ENCODE measurements around the gene ANKRD11.
"Not testable (repeated sequence)": the region's sequence is repeated elsewhere in the genome, so short reads cannot be mapped to it uniquely, and the experiment has no call there.

ANKRD11 gene

DNA sequence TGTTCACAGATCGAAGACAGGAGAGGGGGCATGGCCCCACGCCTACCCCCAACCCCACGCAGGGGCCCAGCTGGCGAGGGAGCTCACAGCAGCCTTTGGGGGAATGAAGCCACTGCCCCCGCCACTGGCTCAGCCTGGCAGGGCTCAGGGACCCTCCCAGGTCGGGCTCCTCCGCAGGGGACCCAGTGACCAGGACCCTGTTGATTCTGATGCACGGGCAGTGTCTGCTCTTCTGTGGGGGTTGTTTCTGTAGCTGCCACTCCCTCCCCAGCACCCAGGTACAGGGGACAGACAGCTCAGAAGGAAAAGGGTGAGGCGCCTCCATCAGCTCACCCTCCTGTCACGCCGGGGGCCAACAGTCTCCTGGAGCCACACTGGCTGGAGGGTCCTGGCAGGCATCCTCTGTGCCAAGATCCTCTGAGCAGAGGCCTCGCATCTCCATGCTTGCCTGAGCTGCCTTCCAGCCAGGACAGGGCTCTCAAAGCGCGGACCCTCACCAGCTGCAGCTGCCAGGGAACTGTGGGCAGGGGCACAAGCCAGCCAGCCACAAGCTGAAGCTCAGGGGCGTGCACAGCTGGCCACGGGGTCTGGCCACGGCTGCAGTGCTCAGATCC is 223.7 kb downstream of the ANKRD11 start:
- TF ChIP-seq, protein P1, sequence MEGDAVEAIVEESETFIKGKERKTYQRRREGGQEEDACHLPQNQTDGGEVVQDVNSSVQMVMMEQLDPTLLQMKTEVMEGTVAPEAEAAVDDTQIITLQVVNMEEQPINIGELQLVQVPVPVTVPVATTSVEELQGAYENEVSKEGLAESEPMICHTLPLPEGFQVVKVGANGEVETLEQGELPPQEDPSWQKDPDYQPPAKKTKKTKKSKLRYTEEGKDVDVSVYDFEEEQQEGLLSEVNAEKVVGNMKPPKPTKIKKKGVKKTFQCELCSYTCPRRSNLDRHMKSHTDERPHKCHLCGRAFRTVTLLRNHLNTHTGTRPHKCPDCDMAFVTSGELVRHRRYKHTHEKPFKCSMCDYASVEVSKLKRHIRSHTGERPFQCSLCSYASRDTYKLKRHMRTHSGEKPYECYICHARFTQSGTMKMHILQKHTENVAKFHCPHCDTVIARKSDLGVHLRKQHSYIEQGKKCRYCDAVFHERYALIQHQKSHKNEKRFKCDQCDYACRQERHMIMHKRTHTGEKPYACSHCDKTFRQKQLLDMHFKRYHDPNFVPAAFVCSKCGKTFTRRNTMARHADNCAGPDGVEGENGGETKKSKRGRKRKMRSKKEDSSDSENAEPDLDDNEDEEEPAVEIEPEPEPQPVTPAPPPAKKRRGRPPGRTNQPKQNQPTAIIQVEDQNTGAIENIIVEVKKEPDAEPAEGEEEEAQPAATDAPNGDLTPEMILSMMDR (conservative IDR thresholded peaks at IDR 0.05; ENCODE audit: low read depth, low read length): no peak
- Histone ChIP-seq H3K27ac (no peak overlapping the region), H2AFZ (ENCODE audit: low read depth) (no peak overlapping the region), H3K36me3 (ENCODE audit: insufficient read depth) (no peaks in the 10 kb centered on the region), H3K79me2 (ENCODE audit: insufficient read depth, low read depth) (no peaks in the 10 kb centered on the region), H3K4me1 (ENCODE audit: low read depth, poor library complexity, severe bottlenecking) (no peaks in the 10 kb centered on the region), H4K20me1 (ENCODE audit: insufficient read depth) (no peaks in the 10 kb centered on the region), H3K4me3 (IDR thresholded peaks at IDR 0.05; ENCODE audit: insufficient read depth, low read depth, low read length) (no peak overlapping the region), H3K4me2 (no peak overlapping the region), H3K9ac (no peak overlapping the region), H3K27me3 (ENCODE audit: insufficient read depth, low read depth) (no peaks in the 10 kb centered on the region)

DNA sequence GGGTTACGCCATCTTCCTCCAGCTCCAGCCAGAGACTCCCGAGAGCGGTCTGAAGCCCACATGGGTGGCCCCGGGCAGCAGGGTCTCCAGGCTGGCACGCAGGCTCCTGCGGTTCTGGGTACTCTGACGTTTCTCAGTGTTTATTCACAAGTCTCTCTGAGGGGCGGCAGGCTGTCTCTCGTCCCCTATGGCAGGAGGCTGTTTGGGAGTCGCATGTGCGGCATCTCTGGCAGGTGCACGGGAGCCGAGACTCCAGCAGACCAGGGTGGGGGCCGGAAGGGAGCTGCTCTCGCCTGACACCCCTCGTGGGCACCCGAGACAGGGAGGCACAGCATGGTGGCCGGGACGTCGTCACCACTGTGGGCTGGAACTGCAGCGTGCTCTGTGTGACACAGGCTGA is 224.7 kb downstream of the ANKRD11 start:
- TF ChIP-seq, protein P1 (conservative IDR thresholded peaks at IDR 0.05; ENCODE audit: low read depth, low read length): no peak
- Histone ChIP-seq H3K4me2 (no peak overlapping the region), H3K79me2 (ENCODE audit: insufficient read depth, low read depth) (no peaks in the 10 kb centered on the region)

DNA sequence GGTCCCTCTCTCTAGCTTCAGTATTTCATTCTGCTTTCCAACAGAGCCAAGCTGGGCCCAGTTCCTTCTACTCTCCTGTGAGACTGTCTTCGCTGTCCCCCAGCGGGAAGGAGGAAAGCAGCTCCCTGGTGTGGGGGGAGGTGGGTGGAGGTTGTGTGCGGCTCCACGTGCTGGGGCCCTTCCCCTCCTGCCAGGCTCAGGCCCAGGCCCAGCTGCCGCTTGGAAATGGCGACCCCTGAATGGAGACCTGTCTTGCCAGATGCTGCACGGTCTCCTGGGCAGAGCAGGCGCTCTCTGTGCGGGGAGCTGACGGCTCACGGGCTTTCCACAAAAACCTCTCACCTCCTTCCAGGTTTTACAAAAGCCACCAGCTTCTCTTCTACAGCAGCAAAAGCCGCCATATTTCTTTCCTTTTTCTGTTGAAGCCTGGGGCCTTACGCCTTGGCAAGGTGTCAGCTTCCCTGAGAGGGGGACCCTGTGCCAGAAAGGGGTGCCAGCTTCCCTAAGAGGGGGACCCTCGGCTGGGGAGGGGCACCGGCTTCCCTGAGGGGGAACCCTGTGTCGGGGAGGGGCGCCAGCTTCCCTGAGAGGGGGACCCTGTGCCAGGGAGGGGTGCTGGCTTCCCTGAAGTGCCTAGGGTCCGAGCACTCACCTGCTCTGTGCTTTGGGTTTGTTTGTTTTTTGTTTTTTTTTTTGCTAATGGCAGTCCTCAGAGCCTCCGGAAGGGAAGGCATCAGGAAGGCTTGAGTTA is 225.4 kb downstream of the ANKRD11 start:
- no peaks in the 10 kb centered on the region for H3K36me3 ChIP-seq (ENCODE audit: insufficient read depth)
- TF ChIP-seq, protein P1 (conservative IDR thresholded peaks at IDR 0.05; ENCODE audit: low read depth, low read length): no peak
- H3K4me3 ChIP-seq (IDR thresholded peaks at IDR 0.05; ENCODE audit: insufficient read depth, low read depth, low read length): no peak overlapping the region
- H4K20me1 ChIP-seq (ENCODE audit: insufficient read depth): no peaks in the 10 kb centered on the region
- H3K79me2 ChIP-seq (ENCODE audit: insufficient read depth, low read depth): no peaks in the 10 kb centered on the region
- H2AFZ ChIP-seq (ENCODE audit: low read depth): no peak overlapping the region
- no peak overlapping the region for H3K9ac ChIP-seq
- no peaks in the 10 kb centered on the region for H3K4me1 ChIP-seq (ENCODE audit: low read depth, poor library complexity, severe bottlenecking)
- H3K27ac ChIP-seq: no peak overlapping the region
- no peak overlapping the region for H3K4me2 ChIP-seq
- H3K27me3 ChIP-seq (ENCODE audit: insufficient read depth, low read depth): no peaks in the 10 kb centered on the region

More for the DNA sequence above, 224.7 kb downstream of the ANKRD11 start:
- Histone ChIP-seq H3K36me3 (ENCODE audit: insufficient read depth) (no peaks in the 10 kb centered on the region), H3K27ac (no peak overlapping the region), H3K4me1 (ENCODE audit: low read depth, poor library complexity, severe bottlenecking) (no peaks in the 10 kb centered on the region), H3K4me3 (IDR thresholded peaks at IDR 0.05; ENCODE audit: insufficient read depth, low read depth, low read length) (no peak overlapping the region), H2AFZ (ENCODE audit: low read depth) (no peak overlapping the region), H3K27me3 (ENCODE audit: insufficient read depth, low read depth) (no peaks in the 10 kb centered on the region), H3K9ac (no peak overlapping the region), H4K20me1 (ENCODE audit: insufficient read depth) (no peaks in the 10 kb centered on the region)

DNA sequence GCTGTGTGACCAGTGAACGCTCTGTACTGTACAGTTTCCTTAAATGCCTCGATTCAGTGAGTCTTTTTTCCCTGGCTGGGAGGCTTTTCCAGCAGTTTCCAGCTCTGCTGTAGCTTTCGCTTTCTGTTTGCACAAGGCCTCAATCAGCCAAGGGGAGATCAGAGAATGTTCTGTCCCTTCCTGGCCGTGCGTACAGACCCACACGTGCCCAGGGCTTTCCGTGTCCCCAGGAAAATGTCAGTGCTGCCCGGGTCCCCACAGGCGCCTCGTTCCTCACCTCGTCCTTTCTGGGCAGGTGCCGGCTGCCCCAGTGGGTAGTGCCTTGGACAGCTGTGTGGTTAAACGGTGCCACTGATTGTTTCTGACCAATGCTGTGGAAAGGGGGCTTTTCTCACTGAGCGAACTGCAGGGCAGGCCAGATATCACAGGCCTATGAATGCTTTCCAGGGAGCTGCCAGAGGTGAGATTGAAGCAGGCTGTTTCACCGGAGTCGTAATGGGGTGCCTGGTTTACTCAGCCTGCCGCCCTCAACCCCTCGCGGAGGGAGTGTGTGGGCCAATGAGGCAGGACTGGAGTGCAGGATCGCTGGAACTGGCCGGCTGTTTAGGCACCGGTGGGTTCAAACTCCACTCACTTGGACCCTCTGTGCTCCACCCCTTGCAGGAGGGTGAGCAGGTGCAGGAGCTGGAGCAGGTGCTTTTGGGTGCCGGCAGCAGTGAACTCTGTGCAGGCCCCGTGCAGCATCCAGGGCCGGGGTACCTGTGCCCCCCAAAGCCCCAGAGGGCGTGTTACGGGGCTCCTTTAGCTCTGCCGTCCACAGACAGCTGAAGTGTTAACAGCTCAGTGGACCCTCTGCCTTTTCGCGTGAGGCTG is 228.4 kb downstream of the ANKRD11 start:
- H3K36me3 ChIP-seq (ENCODE audit: insufficient read depth): no peaks in the 10 kb centered on the region
- H3K4me3 ChIP-seq (IDR thresholded peaks at IDR 0.05; ENCODE audit: insufficient read depth, low read depth, low read length): no peak overlapping the region
- H3K27me3 ChIP-seq (ENCODE audit: insufficient read depth, low read depth): no peaks in the 10 kb centered on the region
- TF ChIP-seq, protein P1 (conservative IDR thresholded peaks at IDR 0.05; ENCODE audit: low read depth, low read length): no peak
- no peak overlapping the region for H3K27ac ChIP-seq
- no peaks in the 10 kb centered on the region for H4K20me1 ChIP-seq (ENCODE audit: insufficient read depth)
- H2AFZ ChIP-seq (ENCODE audit: low read depth): no peak overlapping the region
- H3K9ac ChIP-seq: no peak overlapping the region
- H3K4me1 ChIP-seq (ENCODE audit: low read depth, poor library complexity, severe bottlenecking): no peaks in the 10 kb centered on the region
- no peaks in the 10 kb centered on the region for H3K79me2 ChIP-seq (ENCODE audit: insufficient read depth, low read depth)
- no peak overlapping the region for H3K4me2 ChIP-seq

DNA sequence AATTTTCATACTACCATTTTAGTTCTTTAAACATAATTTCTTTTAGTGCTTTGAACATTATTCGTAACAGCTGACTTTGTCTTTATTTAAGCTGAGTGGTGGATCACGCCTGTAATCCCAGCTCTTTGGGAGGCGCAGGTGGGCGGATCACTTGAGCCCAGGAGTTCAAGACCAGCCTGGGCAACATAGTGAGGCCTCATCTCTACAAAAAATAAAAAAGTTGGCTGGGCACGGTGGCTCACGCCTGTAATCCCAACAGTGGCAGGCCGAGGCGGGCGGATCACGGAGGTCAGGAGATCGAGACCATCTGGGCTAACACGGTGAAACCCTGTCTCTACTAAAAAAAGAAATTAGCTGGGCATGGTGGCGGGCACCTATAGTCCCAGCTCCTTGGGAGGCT is 230.5 kb downstream of the ANKRD11 start:
- not testable (repeated sequence) for H3K27me3 ChIP-seq (ENCODE audit: insufficient read depth, low read depth); H3K4me3 ChIP-seq (IDR thresholded peaks at IDR 0.05; ENCODE audit: insufficient read depth, low read depth, low read length); H3K79me2 ChIP-seq (ENCODE audit: insufficient read depth, low read depth); H3K27ac ChIP-seq; H2AFZ ChIP-seq (ENCODE audit: low read depth); H4K20me1 ChIP-seq (ENCODE audit: insufficient read depth); H3K4me1 ChIP-seq (ENCODE audit: low read depth, poor library complexity, severe bottlenecking); H3K9ac ChIP-seq; H3K36me3 ChIP-seq (ENCODE audit: insufficient read depth); H3K4me2 ChIP-seq

Measured in KMS-11 (cell line).